ENCODE data around the gene KBTBD7. TPM values are rescaled to one million over a fixed set of nuclear protein-coding genes. Genes with fewer than 3 reads are reported as not detected.

KBTBD7 gene
- total and polyA plus RNA-seq, 2 of the 13 experiments (the other 11 are each of a cell fraction or from before 2014, with no cell fraction given) = 3.6 to 9.0 TPM

- Histone ChIP-seq H3K9ac (ENCODE audit: insufficient read depth, low read depth, low read length) (no peak overlapping the region), H3K27me3 (ENCODE audit: control insufficient read depth in 1 of 2, insufficient read depth in 2 of 2, low read length in 2 of 2) (no peaks in the 10 kb centered on the region; a peak in 1 of 5 replicates), H2AFZ (ENCODE audit: low read length) (no peak overlapping the region), H3K36me3 (replicated peaks in 1 of 2; ENCODE audit: control insufficient read depth in 1 of 2, insufficient read depth in 2 of 2, low read length in 2 of 2) (no peaks in the 10 kb centered on the region), H4K20me1 (ENCODE audit: insufficient read depth, low read length) (no peaks in the 10 kb centered on the region), H3K79me2 (ENCODE audit: insufficient read depth, low read length) (peaks cover 21% of the 10 kb centered on the region), H3K4me3 (replicated peaks in 1 of 3; ENCODE audit: insufficient read depth in 1 of 3, low read depth in 2 of 3, low read length in 3 of 3) (peak overlapping the region in 1 of 3 experiments; percentile 75; a peak in 1 of 6 replicates), H3K27ac (ENCODE audit: extremely low read length, insufficient read depth, low read length) (no peak overlapping the region), H3K4me1 (ENCODE audit: insufficient read depth, low read length) (peaks cover 42% of the 10 kb centered on the region), H3K4me2 (ENCODE audit: low read depth, low read length) (peak overlapping the region; percentile 87), H3K9me3 (ENCODE audit: low read length) (no peaks in the 10 kb centered on the region)
- DNase-seq (ENCODE audit: low spot score) (no peak), ATAC-seq (no peak), FAIRE-seq (no peak)
- no TSS peak for BruUV-seq (replicated peaks)
- intact Hi-C loops (cut with micrococcal nuclease; ENCODE audit: unreplicated experiment) (loop anchor here (10.0 kb wide), 1 partner anchor 121 kb away; no protein-coding TSS in a partner anchor), in situ Hi-C loops (cut with HindIII; ENCODE audit: extremely low pct_ligation_motif_present, low pct_unique_long_range_greater_than_20kb) (loop anchor here (10.0 kb wide), 1 partner anchor 131 kb away; the partner anchor contains the start of gene WBP4)
- POLR2A ChIA-PET = interaction anchor here (0.8 kb wide), 1 partner anchor 88 kb away, joined by 3 read pairs; no protein-coding TSS in a partner anchor
- CTCF ChIA-PET (ENCODE audit: low intra/inter-chr PET ratio, low total read pairs) = interaction anchor here (1.2 kb wide), 1 partner anchor 121 kb away, joined by 3 read pairs; no protein-coding TSS in a partner anchor
- TF ChIP-seq ZNF574 (CRISPR knock-in tag; IDR thresholded peaks at IDR 0.05) (no peak), E2F5 (CRISPR knock-in tag; conservative IDR thresholded peaks at IDR 0.05) (no peak), ARID5B (CRISPR knock-in tag; IDR thresholded peaks at IDR 0.05) (no peak), SIN3B (IDR thresholded peaks at IDR 0.05; ENCODE audit: low read length) (no peak), ZSCAN25 (CRISPR knock-in tag; IDR thresholded peaks at IDR 0.05) (no peak), ZBTB49 (CRISPR knock-in tag; IDR thresholded peaks at IDR 0.05; ENCODE audit: borderline replicate concordance) (no peak), MNT (IDR thresholded peaks at IDR 0.05) (no peak), MZF1 (CRISPR knock-in tag; IDR thresholded peaks at IDR 0.05; ENCODE audit: borderline replicate concordance) (no peak), ZNF550 (CRISPR knock-in tag; IDR thresholded peaks at IDR 0.05; ENCODE audit: borderline replicate concordance) (no peak), MEIS2 (CRISPR knock-in tag; IDR thresholded peaks at IDR 0.05) (no peak), SAP130 (CRISPR knock-in tag; IDR thresholded peaks at IDR 0.05; ENCODE audit: low read depth) (no peak), MATR3 (CRISPR knock-in tag; IDR thresholded peaks at IDR 0.05) (no peak)
Measured at GRCh38 chr13:41196011-41196410, 1.6 kb upstream of the KBTBD7 start.
